HG02852 (cell line): Measurements from ENCODE around the gene STX18.

ENCODE experiments used
- ATAC-seq: cut with Tn5 transposase; IDR thresholded peaks from one replicate; pipeline ENCODE4 v1.9.1; 2021; ENCODE audit warnings: mild to moderate bottlenecking, moderate library complexity; ENCODE audit not compliant: unreplicated experiment

Gene STX18

DNA sequence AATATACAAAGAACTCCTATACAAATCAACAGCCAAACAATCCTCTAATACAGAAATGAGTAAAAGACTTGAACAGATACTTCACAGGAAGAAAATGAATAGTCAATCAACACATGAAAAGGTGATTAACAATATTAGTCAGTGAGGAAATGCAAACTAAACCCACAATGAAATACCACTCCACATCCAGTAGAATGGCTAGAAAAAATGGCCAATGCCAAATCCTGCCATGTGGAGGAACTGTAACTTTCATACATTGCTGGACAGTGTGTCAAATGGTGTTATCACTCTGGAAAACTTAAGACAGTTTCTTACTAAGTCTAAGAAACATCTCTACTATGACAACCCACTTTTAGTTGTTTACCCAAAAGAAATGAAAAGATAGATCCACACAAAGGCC is 95.4 kb downstream of the STX18 start:
- no peak for ATAC-seq

DNA sequence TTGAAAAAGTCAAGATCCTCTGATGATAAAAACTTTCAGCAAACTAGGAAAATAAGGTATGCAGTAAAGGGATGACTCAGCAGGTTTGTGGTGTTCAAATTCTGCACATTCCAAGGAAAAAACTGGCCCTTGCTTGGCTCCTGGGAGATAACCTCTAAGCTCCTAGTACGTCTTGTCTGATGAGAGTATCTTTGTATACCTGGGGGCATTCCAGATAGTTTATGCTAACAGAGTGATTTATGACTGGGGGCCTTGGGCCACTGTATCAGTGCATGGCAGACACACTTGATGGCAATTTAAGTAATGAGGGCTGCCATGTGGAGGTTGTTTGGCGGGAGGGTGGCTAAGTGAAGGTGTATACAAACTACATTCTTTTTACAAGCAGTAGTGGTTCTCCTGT is 98.0 kb downstream of the STX18 start:
- no peak for ATAC-seq

DNA sequence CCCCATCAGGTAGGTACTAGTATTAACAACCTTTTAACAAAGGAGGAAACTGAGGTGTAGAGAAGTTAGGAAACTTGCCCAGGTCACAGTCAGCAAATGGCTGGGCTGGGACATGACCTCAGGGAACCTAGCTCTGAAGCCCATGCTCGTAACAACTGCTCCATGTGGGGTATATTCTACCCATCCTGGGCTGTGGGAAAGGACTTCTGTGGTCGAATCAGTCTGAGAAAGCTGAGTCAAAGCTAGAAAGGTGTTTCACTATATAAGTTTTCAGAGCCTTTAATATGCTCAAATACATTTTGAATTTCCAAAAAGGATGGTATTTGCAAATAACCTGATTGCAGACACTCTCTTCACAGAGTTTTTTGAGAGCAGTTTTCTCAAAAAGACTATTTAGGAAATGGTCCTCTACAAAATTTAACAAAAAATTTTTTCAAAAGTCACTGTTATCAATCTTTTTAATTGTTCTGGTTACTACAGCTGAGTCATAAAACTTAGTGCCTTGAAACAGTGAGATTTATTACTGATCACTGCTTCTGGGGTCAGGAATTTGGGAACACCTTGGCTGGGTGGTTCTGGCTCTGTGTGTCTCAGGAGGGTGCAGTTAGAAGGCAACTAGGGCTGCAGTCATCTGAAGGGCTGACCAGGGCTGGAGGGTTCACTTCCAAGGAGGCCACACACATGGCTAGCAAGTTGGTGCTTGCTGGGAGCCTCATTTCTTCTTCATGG is 101.4 kb downstream of the STX18 start:
- ATAC-seq = peak; percentile 51

DNA sequence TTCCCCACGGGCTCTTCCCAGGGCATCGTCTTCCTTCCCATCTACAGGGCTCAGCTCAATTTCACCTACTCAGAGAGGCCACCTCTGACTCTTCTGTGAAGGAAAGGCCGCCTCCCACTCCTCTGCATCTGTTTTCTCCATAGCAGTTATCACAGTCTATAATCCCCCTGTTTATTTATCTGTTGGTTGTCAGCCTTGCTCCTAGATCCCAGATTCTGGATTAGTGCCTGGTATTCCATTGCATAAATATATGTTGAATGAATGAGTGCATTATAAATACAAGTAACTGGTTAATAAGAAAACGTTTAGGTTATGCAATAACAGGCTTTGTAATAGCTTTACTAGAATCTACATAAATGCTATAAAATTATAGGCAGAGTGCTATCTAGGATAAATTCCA is 102.1 kb downstream of the STX18 start:
- no peak for ATAC-seq

DNA sequence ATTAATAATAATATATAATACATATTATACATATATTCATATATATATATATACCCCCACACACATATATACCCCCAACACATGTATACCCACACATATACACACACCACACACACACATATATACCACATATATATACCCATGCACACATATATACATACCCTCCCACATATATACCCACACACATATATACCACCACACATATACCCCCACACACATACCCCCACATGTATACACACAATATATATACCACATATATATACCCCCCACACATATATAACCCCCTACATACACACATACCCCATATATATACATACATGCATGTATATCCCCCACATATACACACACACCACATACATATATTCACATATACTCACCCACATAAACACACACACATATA is 103.0 kb downstream of the STX18 start:
- no peak for ATAC-seq

DNA sequence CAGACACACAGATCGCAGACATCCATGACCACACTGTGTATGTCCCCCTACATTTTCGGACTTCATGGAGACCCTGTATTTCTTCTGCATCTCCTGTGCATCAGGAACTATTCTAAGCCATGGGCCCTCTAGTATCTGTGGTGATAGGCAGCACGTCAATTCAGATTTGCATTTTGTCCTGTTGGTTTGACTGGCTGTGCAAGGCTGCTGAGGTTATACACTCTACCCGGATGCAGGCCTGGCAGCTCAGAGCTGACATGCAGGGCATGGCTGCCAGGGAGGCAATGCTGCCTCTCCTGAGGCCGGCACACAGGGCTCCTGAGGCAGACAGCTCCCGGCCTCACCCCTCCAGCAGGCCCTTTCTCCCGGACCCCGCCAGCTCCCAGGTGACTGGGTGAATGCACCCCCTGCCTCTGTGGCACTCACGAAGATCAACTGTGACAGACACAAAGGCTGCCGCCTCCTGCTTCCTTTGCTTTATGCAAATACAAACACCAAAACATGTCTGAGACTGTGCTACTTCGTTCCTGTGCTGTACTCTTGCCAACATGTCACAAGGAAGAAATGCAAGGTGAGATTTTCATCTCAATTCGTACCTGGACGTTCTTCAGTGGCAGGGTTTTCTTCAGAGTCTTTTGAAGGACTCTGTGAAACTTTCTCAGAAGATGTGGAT is 103.9 kb downstream of the STX18 start:
- no peak for ATAC-seq

DNA sequence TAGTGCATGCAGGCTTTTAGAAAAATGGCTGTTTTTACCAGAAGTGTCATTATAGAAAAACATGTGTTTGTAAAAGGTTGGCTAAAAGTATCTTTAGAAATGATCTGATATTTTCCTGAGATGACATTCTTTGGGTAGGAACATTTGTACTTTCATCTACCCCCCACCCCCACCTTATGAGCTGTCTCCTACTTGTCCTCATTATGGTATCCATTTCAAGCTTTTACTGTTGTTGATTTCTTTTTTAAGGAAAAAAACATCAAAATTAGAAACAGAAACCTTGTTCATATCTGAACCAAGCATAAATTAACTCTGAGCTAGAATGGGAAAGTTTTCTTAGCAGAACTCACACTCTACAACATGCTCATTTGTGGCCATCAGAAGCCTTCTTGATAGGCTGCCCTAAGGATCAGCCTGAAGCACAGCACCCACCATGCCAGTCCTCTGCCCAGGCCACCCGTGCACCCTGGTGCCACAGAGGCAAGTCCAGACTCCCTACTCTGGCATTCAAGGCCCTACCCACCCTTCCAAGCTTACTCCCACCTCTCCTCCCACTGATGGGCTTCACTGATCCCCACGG is 105.5 kb downstream of the STX18 start:
- ATAC-seq = no peak

DNA sequence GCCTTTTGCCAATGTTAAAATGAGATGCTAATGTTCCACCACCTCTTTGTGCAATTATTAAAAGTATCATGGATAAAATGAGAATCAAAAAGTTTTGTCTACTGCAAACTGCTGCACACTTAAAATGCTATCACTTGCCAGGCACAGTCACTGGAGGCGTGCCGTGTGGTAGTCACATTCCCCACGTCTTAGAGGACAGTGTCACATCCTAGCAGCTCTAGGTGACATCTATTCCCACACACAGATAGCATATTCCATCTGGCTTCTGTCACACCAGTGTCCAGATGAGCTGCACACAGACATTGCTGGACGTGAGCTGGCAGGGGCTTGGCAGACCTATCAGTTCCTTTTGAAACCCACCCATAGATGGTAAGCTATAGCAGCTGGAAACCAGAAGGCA is 107.9 kb downstream of the STX18 start:
- ATAC-seq = no peak

DNA sequence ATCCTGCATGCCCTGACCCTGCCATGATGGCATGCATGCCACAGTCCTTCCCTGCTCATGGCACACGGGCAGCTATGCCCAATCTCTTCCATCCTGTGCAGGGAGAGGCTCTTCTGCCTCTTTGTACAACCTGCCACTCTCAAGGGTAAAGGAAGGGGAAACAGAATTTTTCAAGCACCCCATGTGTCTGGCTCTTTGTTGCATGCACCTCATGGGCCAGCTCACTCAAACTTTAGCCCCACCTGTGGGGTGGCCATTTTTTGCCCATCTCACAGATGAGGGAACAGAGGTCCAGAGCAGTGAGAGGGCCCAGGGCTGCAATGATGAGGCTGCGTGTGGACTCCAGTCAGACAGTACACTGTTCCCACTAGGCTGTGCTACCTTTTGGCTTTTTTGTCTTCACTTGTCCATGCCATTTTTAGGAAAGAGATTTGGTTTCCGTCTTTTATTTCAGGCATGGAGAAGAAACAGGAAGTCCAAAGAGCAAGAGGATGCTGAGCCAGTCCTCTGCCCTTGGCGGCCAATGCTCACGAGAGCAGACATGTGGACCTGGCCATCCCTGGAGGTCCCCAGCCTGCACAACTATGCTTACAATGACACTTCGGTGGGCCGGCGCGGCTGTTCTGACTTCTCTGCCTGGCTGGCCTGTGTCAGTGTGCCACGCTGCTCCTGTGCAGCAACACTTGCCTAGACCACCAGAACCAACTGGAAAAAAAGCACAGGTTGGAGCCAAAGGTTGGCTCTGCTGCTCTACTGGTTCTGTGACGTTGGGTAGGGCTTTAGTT is 109.3 kb downstream of the STX18 start:
- ATAC-seq = no peak

DNA sequence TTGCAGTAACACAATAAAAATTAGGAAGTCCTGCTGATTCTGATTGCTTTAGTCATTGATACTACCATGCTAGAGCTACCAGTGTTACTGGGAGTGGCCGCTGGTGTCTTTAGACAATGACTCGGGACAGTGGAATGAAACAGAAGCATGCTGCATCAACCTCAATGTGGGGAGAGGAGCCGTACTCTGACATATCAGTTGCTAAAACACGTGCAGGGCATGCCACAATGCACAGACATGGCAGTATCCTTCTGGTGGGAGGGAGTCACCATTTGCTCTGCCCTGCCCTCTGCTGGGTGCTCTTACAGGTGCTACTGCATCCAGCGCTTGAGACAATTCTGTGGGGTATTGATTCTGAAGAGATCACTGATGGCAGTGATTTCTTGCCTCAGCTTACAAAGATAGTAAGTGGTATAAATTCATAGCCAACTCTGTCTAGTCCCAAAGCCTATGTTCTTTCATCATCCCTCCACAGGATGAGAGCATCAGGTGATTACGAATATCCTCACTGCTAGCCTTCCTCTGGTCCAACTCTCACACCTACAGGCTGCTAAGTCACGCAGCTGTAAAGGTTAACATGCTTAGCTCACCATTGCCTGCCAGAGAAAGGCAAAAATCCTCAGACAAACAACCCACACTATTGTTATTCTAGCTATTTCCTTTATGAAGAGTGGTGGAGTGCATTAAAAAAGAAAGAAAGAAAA is 111.2 kb downstream of the STX18 start:
- ATAC-seq = peak; percentile 70

DNA sequence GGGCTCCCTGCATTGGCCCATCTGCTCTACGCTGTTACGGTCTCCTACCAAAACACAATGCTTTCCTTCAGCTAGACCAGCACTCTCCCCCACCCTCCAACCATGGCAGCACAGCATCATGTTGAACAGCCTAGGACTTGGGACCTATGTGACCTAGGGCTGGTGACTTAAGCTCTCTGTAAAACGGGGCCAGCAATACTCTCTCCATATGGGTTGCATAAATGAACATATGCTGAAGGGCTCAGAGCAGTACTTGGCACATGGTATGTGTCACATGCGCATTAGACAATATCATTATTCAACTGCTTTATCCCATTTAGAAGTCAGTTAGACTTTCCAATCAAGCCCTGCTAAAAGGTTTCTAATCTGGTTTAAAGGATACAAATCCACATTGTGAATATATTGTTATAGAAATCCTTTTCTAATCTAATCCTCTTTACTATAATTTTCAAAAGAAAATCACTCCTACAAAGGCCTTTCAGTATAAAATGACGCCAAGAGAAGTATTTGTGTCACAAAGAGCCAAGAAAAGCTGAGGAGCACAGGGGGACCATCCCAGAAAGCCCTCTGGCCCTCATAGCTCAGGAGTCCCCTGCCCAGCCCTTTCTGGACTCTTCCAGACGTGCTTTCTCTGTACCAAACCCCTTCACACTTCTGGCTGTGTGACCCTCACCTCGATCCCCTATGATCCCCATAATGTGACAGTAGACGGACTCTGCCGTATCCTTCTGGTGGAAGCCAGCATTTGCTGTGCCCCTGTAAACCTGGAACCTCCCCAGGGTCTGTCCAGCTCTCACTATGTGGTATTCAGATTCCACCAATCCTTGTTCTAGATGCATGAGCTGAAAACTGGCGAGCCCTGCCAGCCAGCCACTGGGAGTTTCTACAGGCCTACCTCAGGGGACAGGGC is 112.6 kb downstream of the STX18 start:
- no peak for ATAC-seq

DNA sequence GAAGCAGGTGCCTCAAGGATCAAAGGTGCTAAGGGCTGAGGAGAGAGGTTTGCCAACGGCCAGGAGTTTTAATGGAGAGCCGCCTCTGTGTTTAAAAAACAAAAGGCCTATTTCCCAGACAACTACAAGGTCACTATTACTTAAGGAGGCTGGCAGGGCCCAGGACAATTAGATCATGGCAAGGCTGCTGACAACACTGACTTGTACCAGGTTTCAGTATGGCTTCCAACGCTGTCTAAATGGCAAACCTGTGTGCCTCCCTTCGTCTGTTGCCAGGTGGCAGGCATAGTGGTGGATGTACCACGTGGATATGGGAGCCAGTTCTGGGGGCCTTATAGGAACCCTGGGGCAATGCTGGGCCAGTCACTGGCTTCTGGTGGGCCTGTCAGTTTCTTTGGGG is 114.0 kb downstream of the STX18 start:
- no peak for ATAC-seq

DNA sequence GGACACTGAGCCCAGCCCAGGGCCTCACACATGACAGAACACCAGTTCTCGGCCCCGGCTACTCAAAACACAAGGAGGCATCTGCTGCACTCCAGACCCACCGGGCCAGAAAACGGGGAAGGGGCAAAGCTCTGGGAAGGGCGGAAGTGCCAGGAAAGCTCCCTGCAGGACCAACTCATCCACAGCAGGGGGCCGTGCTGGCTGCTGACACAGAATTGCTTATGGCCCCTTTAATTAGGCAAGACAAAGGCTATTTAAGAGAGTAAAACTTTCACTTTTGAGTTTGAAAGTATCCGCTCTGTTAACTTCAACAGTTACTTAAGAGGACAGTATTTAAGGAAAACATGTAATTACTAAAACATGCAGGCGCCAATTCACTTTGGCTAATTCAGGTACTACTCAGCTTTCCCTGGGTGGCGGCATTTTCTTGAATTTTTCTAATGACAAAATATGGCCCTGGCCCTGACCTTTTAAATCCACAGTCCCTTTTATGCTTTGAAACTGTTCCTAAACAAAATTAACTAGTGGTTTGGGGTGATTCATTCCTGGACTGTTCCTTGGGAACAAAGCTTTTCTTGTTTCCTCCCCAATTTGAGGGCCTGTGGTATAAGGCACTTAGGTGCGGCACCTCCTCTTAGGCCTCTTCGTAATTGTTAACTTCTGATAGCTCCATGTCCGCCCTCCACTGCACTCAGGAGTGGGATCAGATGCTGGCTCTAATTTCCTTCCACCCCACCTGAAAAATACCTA is 114.6 kb downstream of the STX18 start:
- no peak for ATAC-seq

DNA sequence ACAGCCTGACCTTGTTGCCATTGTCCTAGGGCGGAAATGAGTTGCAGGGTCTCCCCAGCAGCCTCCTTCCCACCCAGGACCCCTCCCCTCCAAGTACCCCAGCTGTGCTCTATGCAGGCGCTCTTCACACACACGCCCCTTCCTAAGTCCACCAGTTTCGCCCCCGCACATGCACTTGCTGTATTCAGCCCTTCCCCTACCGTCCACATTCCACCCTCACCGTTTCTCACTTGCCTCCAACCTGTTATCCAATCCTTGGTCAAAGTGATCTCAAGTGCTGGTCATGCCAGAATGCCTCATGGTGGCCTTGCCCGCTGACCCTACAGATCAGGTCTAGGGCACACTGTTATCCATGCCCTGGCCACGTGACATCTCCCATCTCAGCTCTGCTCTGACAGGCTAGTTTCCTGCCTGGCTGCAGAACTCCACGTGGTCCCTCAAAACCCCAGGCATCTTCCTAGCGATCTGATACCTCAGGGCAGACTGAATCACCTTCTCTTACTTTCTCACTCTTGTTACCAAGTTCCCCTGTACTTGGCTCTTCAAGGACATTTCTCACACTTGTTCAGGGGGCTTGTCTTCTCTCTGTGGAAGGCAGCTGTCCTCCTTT is 115.2 kb downstream of the STX18 start:
- no peak for ATAC-seq

DNA sequence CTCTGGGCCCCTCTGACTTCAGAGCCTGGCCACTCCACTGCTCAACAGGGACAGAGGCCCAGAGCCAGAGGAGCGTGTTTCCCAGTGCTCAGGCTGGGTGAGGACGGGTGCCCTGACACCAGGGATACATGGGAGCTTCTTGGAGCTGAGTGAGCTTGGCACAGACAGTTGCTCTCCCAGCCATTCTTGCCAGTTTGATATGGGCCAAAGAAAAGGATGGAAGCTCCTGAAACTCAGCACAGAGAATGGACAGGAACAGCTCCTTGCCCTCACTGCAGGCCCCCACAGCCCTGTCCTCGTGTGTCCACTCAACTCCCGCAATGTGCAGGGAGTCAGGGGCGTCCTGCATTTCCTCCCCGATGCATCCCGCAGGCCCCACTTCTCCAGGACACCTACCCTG is 116.2 kb downstream of the STX18 start:
- no peak for ATAC-seq

DNA sequence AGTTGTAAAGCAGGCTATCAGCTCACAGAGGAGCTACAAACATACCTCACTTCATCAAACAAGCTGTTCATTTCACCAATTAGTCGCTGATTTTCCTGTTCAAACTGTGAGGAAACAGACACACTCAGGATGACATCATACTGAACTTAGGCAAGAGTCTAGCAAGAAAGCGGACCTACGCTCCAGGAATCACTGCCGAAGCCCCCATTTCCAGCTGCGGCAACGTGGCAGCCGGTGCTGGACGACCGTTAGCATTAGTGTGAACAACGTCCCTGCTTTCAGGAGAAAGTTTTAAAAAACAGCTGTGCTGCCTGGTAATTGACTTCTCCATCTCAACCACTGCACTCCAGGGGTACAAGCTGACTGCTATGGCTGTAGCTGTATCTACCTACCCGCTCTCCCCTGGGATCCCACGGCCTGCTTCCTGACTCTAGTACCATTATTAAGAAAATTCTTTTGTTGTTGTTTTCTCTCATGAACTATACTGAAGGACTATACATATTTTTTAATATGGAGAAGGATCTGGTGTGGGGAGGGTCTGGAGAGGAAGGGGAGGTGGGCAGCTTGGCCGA is 116.6 kb downstream of the STX18 start:
- no peak for ATAC-seq

DNA sequence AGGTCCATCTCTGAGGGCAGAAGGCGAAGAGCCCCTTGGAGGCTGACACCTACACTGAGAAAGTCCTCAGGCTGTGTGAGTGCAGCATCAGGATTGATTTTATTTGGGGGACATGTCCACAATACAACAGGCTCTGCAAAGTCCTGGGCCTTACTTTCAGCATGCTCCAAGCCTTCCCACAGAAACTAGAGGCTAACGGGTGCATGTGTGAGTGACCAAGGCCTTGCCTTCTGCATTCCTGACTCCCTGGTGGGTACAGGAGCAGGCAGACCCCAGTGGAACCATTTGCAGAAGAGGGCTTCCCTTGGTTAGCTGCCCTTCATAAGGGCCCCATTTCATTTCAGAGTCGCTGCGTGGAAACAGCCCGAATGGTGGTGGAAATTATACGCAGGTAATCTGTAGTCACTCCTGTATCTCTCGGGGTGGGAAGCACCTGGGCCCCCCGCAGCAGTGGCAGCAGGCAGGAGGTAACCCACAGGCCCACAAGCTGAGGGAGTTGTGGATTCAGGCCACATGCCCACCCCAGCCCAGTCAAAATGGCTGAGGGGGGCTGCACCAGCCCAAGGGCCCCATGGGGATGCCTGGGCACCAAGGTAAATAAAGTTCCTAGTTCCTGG is 117.2 kb downstream of the STX18 start:
- ATAC-seq = no peak
